Liver (tissue), 3 donors: Measurements from ENCODE around the gene RFPL4AL1.

Source experiments
- CTCF ChIP-seq: fragments of 150-350 bp; IDR thresholded peaks from 2 replicates; pipeline ENCODE4 v1.5.1; 2017; ENCODE audit warnings: improper control_type of control experiment, low read depth, low read length; ENCODE audit not compliant: missing input control
- FOXA1 ChIP-seq: IDR thresholded peaks from 2 replicates; pipeline ENCODE4 v1.6.1; 2016; ENCODE audit warnings: antibody characterized with exemption
- JUND ChIP-seq, 2 donors: IDR thresholded peaks; 2 replicates each; pipeline ENCODE4 v1.6.1; 2016; ENCODE audit warnings: antibody characterized with exemption in 2 of 2
- RXRA ChIP-seq, 2 donors: IDR thresholded peaks; 2 replicates each; pipeline ENCODE4 v1.6.1; 2017 to 2018; ENCODE audit warnings: antibody characterized with exemption in 2 of 2, mild to moderate bottlenecking in 1 of 2
- TAF1 ChIP-seq: conservative IDR thresholded peaks from 2 replicates; pipeline ENCODE4 v1.6.1; 2016; ENCODE audit warnings: antibody characterized with exemption, mild to moderate bottlenecking
- donor health status: healthy.
- donor health status: healthy.

GRCh38 chr19:55778331-55778730 is 9.4 kb downstream of the RFPL4AL1 start:
- no peak for TF ChIP-seq RXRA (IDR thresholded peaks at IDR 0.05)
- TF ChIP-seq CTCF, result no peak
- TF ChIP-seq TAF1, result no peak
- no peak for TF ChIP-seq FOXA1
- no peak for TF ChIP-seq JUND (IDR thresholded peaks at IDR 0.05)
